Spleen (tissue), 7 donors: ENCODE data around the gene TFRC.
"Not testable (repeated sequence)": the region's sequence is repeated elsewhere in the genome, so short reads cannot be mapped to it uniquely, and the experiment has no call there.

Experiments
- CTCF ChIP-seq, 11 experiments: fragments of 200-600 bp in 7 of 11; fragments of 450-650 bp in 4 of 11; sonication (generic) in 4 of 11; IDR thresholded peaks in 8 of 11; conservative IDR thresholded peaks in 3 of 11; 1 replicate in 7 of 11; 2 replicates in 4 of 11; pipeline versions ENCODE4 v1.4.0 to v1.8.0; 2016 to 2021; ENCODE audit warnings: antibody characterized with exemption in 11 of 11, inconsistent platforms in 4 of 11, mild to moderate bottlenecking in 1 of 11
- POLR2A ChIP-seq, 3 donors: fragments of 450-650 bp; IDR thresholded peaks; one replicate each; pipeline ENCODE4 v1.5.1; 2017; ENCODE audit warnings: antibody characterized with exemption in 3 of 3, mild to moderate bottlenecking in 1 of 3
- donor health status: DM: no; HTN: no; CAD: no; lungs with moderate emphysema.
- donor health status: DM: no; HTN: no; CAD: no.
- donor health status: DM: no; HTN: no; CAD: no.

GRCh38 chr3:196004359-196005052 lies 77.4 kb downstream of the TFRC start:
- TF ChIP-seq CTCF (IDR thresholded peaks at IDR 0.05 in 8 of 11, conservative IDR thresholded peaks at IDR 0.05 in 3 of 11); POLR2A (IDR thresholded peaks at IDR 0.05): not testable (repeated sequence)
